Neural progenitor cell (in vitro differentiated cells): ENCODE data around the gene LRRC63. TPM values are rescaled to one million over a fixed set of nuclear protein-coding genes. Genes with fewer than 3 reads are reported as not detected.
A peak's percentile ranks its signal among the peaks of the same experiment; 100 is the strongest.

Experiments used
- DNase-seq: peaks from one replicate; pipeline ENCODE4 v3.0.0-alpha.2; 2016; ENCODE audit warnings: low spot score
- H2AFZ ChIP-seq: fragments of 200-600 bp; sonication (generic); replicated peaks from 2 replicates; pipeline ENCODE4 v1.6.1; 2016; ENCODE audit warnings: antibody characterized with exemption
- H3F3A ChIP-seq: fragments of 200-600 bp; sonication (generic); 2 replicates; pipeline ENCODE4 v1.6.1; 2016; ENCODE audit warnings: antibody characterized with exemption, low read depth
- H3K27ac ChIP-seq: fragments of 200-600 bp; sonication (generic); 2 replicates; pipeline ENCODE4 v1.5.1; 2016; ENCODE audit warnings: mild to moderate bottlenecking
- H3K27me3 ChIP-seq: fragments of 200-600 bp; sonication (generic); 2 replicates; pipeline ENCODE4 v1.6.1; 2016; ENCODE audit warnings: mild to moderate bottlenecking, moderate library complexity
- H3K36me3 ChIP-seq: fragments of 200-600 bp; sonication (generic); 2 replicates; pipeline ENCODE4 v1.5.1; 2016
- H3K4me1 ChIP-seq: fragments of 200-600 bp; sonication (generic); 2 replicates; pipeline ENCODE4 v1.6.1; 2016; ENCODE audit warnings: mixed run types
- H3K4me2 ChIP-seq: fragments of 200-600 bp; sonication (generic); 2 replicates; pipeline ENCODE4 v1.6.1; 2016
- H3K4me3 ChIP-seq: fragments of 200-600 bp; sonication (generic); 2 replicates; pipeline ENCODE4 v1.5.1; 2016
- H3K79me2 ChIP-seq: fragments of 200-600 bp; sonication (generic); 2 replicates; pipeline ENCODE4 v1.6.1; 2016; ENCODE audit warnings: low read depth
- H3K9ac ChIP-seq: fragments of 200-600 bp; sonication (generic); 2 replicates; pipeline ENCODE4 v1.6.1; 2016
- H3K9me3 ChIP-seq: fragments of 200-600 bp; sonication (generic); 2 replicates; pipeline ENCODE4 v1.5.1; 2016; ENCODE audit warnings: low read depth
- H4K20me1 ChIP-seq: fragments of 200-600 bp; sonication (generic); 2 replicates; pipeline ENCODE4 v1.6.1; 2016; ENCODE audit warnings: low read depth
- H3K27ac Mint-ChIP-seq: 3 replicates; pipeline ENCODE4 v1.8.0; 2021; ENCODE audit warnings: mixed read lengths
- H3K27me3 Mint-ChIP-seq: 2 replicates; pipeline ENCODE4 v1.8.0; 2022; ENCODE audit warnings: low read depth, mild to moderate bottlenecking, inconsistent platforms, moderate library complexity, mixed read lengths; ENCODE audit not compliant: insufficient read depth
- H3K36me3 Mint-ChIP-seq: 3 replicates; pipeline ENCODE4 v1.8.0; 2021; ENCODE audit warnings: mixed read lengths
- H3K4me1 Mint-ChIP-seq: 3 replicates; pipeline ENCODE4 v1.8.0; 2021; ENCODE audit warnings: mixed read lengths
- H3K4me3 Mint-ChIP-seq: 3 replicates; pipeline ENCODE4 v1.8.0; 2021; ENCODE audit warnings: mild to moderate bottlenecking, moderate library complexity, mixed read lengths
- H3K9me3 Mint-ChIP-seq: 3 replicates; pipeline ENCODE4 v1.8.0; 2020; ENCODE audit warnings: mixed read lengths
- CTCF ChIP-seq: fragments of 200-600 bp; sonication (generic); IDR thresholded peaks from 2 replicates; pipeline ENCODE4 v1.5.1; 2017; ENCODE audit warnings: antibody characterized with exemption, mild to moderate bottlenecking
- EZH2 ChIP-seq: fragments of 200-600 bp; sonication (generic); IDR thresholded peaks from 2 replicates; pipeline ENCODE4 v1.6.1; 2017; ENCODE audit warnings: antibody characterized with exemption, mild to moderate bottlenecking, moderate library complexity
- EZH2phosphoT487 ChIP-seq: fragments of 200-600 bp; sonication (generic); IDR thresholded peaks from 2 replicates; pipeline ENCODE4 v1.6.1; 2017; ENCODE audit warnings: antibody characterized with exemption
- total RNA-seq: library from RNA; depleted of rRNA; stranded (reverse); fragments of >200 nt; gene quantifications from 2 replicates; pipeline ENCODE4 v1.2.3, GENCODE V29; 2015; ENCODE audit warnings: low replicate concordance

Gene LRRC63
- total RNA-seq, 1 donor from 2014 or later: not detected

GRCh38 chr13:46168341-46168740, 43.4 kb upstream of the LRRC63 start:
- Histone ChIP-seq H3K27ac (no peak overlapping the region), H3K36me3 (no peaks in the 10 kb centered on the region), H3K4me1 (peaks cover 14% of the 10 kb centered on the region), H3K79me2 (no peaks in the 10 kb centered on the region), H2AFZ (no peak overlapping the region), H3K9ac (no peak overlapping the region), H3K27me3 (peaks cover 9% of the 10 kb centered on the region), H3K4me3 (no peak overlapping the region), H3F3A (no peaks in the 10 kb centered on the region), H3K9me3 (no peaks in the 10 kb centered on the region), H3K4me2 (no peak overlapping the region), H4K20me1 (no peaks in the 10 kb centered on the region)
- peaks cover 2% of the 10 kb centered on the region for H3K9me3 Mint-ChIP-seq
- no peak for TF ChIP-seq EZH2
- TF ChIP-seq EZH2phosphoT487: no peak
- TF ChIP-seq CTCF: no peak
- H3K27ac Mint-ChIP-seq: no peak overlapping the region
- no peak overlapping the region for H3K4me3 Mint-ChIP-seq
- no peaks in the 10 kb centered on the region for H3K36me3 Mint-ChIP-seq
- DNase-seq: no peak
- peaks cover 11% of the 10 kb centered on the region for H3K27me3 Mint-ChIP-seq
- H3K4me1 Mint-ChIP-seq: peaks cover 23% of the 10 kb centered on the region

- no peaks in the 10 kb centered on the region for H3K9me3 ChIP-seq
- H3K4me3 ChIP-seq: no peak overlapping the region
- TF ChIP-seq EZH2phosphoT487: no peak
- no peak for TF ChIP-seq EZH2
- TF ChIP-seq CTCF: no peak
- H3F3A ChIP-seq: no peaks in the 10 kb centered on the region
- no peak overlapping the region for H2AFZ ChIP-seq
- no peak overlapping the region for H3K9ac ChIP-seq
- peaks cover 23% of the 10 kb centered on the region for H3K4me1 Mint-ChIP-seq
- no peaks in the 10 kb centered on the region for H4K20me1 ChIP-seq
- no peaks in the 10 kb centered on the region for H3K36me3 Mint-ChIP-seq
- H3K79me2 ChIP-seq: no peaks in the 10 kb centered on the region
- H3K4me3 Mint-ChIP-seq: no peak overlapping the region
- H3K27ac Mint-ChIP-seq: no peak overlapping the region
- peaks cover 2% of the 10 kb centered on the region for H3K9me3 Mint-ChIP-seq
- no peak overlapping the region for H3K4me2 ChIP-seq
- no peak for DNase-seq
- no peak overlapping the region for H3K27ac ChIP-seq
- H3K27me3 Mint-ChIP-seq: peaks cover 11% of the 10 kb centered on the region
- no peaks in the 10 kb centered on the region for H3K36me3 ChIP-seq
- peaks cover 9% of the 10 kb centered on the region for H3K27me3 ChIP-seq
- H3K4me1 ChIP-seq: peaks cover 14% of the 10 kb centered on the region
Observed at GRCh38 chr13:46168783-46169182, 42.9 kb upstream of the LRRC63 start.

GRCh38 chr13:46169758-46170157, 42.0 kb upstream of the LRRC63 start:
- H3K4me3 Mint-ChIP-seq: no peak overlapping the region
- peaks cover 23% of the 10 kb centered on the region for H3K4me1 Mint-ChIP-seq
- no peak overlapping the region for H3K4me2 ChIP-seq
- H3F3A ChIP-seq: no peaks in the 10 kb centered on the region
- H3K36me3 ChIP-seq: no peaks in the 10 kb centered on the region
- no peaks in the 10 kb centered on the region for H3K79me2 ChIP-seq
- DNase-seq: no peak
- no peaks in the 10 kb centered on the region for H4K20me1 ChIP-seq
- no peaks in the 10 kb centered on the region for H3K9me3 ChIP-seq
- H3K9ac ChIP-seq: no peak overlapping the region
- no peak overlapping the region for H3K4me3 ChIP-seq
- no peak overlapping the region for H3K27ac ChIP-seq
- no peak overlapping the region for H2AFZ ChIP-seq
- no peak for TF ChIP-seq CTCF
- no peak for TF ChIP-seq EZH2
- no peak for TF ChIP-seq EZH2phosphoT487
- H3K27ac Mint-ChIP-seq: peak overlapping the region; percentile 13
- peaks cover 11% of the 10 kb centered on the region for H3K27me3 Mint-ChIP-seq
- H3K27me3 ChIP-seq: peaks cover 9% of the 10 kb centered on the region
- no peaks in the 10 kb centered on the region for H3K36me3 Mint-ChIP-seq
- H3K9me3 Mint-ChIP-seq: no peaks in the 10 kb centered on the region
- H3K4me1 ChIP-seq: peaks cover 14% of the 10 kb centered on the region
